Activated T-cell treated with anti-CD3 and anti-CD28 coated beads, Interleukin-2, amount 50 U/mL, for 1 hour (primary cell): ENCODE data around the gene CEPT1.

Experiments
- DNase-seq: peaks from one replicate; pipeline ENCODE4 v3.0.0-alpha.2; 2020

CEPT1 gene

DNA sequence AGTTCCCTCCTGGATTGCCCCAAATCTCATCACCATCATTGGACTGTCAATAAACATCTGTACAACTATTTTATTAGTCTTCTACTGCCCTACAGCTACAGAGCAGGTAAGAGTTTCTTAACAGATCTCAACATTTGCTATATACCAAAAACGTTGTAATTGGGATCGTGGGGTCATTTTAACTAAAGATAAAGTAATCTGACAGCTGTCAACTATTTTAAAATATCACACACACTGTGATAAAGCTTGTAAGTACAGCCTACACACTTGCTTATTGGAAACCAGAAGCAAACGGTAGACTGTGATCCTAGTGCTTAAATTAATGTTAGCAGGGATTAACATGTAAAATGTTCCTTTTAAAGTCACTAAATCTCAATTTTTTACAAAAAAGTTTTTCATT lies 7.9 kb downstream of the CEPT1 start:
- DNase-seq: no peak

DNA sequence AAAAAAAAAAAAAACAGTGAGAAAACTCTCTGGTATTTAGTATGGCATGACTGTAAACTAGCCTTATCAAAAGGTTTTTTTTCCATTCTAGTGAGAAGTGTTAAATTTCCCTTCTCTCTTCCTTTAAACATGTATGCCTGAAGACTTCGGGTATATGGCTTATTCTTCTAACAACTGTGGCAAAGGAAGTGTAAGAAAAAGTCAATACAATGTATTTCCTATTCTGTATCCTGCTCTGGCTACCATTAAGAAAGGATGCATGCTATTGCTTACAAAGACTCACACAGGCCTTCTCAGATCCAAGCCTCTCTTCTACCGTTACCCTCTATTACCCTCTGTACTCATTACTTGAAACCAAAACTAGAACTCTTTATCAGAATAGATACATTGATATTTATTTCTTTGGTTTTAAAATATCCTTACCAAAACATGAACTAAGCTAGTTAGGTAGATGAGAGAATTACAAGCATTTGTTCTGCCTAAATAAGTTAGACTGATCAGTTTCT lies 8.4 kb downstream of the CEPT1 start:
- DNase-seq: no peak

GRCh38 chr1:111151838-111152237 lies 11.8 kb downstream of the CEPT1 start:
- no peak for DNase-seq

- no peak for DNase-seq
Observed at GRCh38 chr1:111154021-111154999, 14.3 kb downstream of the CEPT1 start.

DNA sequence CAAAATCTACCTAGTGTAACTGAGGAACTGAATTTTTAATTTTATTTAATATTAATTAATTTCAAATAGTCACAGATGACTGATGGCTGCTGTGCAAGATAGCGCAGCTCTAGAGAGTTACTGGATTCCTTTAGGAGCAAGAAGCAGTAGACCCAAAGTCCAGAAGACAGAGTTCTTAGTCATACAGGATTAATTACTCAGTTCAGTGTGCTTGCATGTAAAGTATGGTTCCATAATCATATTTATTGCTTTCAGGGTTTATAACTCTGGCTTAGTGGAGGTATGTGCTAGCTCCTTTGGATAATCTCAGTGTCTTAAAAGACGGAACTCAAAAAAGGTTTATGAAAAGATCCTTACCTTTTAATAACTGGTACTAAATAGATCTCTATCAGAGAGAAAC lies 17.4 kb downstream of the CEPT1 start:
- no peak for DNase-seq

GRCh38 chr1:111161843-111162487 lies 21.9 kb downstream of the CEPT1 start:
- no peak for DNase-seq

DNA sequence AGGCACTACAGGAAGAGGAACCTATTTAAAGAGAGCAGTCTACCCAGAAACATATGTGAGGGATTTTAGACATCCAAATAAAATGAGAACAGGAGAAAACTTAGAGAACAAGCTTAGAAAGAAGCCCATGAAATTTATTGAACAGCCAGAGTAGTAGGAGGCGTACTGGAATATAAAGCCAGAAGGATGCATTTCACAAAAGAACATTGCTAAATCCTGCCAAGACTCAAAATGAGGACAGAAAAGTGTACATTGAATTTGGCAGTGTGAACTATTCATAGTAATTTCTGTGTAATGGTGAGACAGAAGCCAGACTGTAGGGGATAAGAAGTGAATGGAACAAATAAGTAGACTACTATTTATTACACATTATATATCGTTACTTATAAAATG lies 22.5 kb downstream of the CEPT1 start:
- no peak for DNase-seq

- no peak for DNase-seq
Observed at GRCh38 chr1:111163363-111163762, 23.3 kb downstream of the CEPT1 start.

- no peak for DNase-seq
Observed at GRCh38 chr1:111164151-111164550, 24.1 kb downstream of the CEPT1 start.

DNA sequence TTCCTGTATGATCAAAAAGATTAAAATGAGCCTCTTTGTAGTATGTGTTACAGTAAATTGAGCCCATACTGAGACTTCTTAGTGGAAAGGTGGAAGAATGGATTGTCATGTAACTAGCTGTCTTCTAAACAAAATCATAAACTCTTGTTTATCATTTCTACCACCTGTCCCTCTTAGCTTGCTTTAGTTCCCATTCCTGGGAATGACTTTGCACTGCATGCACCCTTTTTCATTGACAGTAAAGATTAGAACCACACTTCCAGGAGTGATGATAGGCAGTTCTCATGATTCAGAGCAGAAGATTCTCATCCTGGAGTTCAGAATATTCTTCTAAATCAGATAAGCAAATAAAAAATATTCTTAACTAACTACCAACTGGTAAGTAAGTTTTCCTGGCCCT lies 32.4 kb downstream of the CEPT1 start:
- no peak for DNase-seq

- no peak for DNase-seq
Observed at GRCh38 chr1:111174070-111174469, 34.0 kb downstream of the CEPT1 start.

DNA sequence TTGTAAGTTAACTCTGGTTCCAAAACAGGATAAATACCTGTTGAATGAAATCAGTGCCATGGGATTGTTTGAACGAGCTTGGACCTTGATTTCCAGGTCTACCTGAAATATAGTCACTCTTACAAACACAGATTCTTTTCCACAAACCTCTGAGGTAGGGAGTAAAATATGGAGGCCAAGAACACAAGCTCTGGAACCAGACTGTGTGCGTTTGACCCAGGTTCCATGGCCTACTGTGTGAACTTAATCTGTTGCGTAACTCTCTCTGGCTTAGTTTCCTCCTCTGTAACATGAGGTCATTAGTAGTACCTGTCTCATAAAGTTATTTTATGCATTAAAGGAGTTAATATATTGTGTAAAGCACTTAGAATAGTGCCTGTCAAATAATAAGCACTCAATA lies 35.3 kb downstream of the CEPT1 start:
- DNase-seq: no peak

DNA sequence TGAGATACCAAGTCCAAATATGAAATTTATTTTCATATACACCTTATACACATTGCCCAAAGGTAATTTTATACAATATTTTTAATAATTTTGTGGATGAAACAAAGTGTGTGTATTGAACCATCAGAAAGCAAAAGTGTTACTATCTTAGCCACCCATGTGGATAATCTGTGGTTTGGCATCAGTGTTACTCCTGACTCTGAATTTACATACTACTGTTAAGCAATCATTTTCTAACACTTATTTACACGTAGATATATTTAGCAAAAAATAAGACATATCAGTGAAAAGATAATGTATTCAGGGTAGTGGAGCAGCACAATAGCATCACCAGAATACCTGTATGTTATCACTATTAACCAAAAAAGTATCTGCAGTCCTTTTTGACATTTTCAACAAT lies 36.7 kb downstream of the CEPT1 start:
- no peak for DNase-seq

DNA sequence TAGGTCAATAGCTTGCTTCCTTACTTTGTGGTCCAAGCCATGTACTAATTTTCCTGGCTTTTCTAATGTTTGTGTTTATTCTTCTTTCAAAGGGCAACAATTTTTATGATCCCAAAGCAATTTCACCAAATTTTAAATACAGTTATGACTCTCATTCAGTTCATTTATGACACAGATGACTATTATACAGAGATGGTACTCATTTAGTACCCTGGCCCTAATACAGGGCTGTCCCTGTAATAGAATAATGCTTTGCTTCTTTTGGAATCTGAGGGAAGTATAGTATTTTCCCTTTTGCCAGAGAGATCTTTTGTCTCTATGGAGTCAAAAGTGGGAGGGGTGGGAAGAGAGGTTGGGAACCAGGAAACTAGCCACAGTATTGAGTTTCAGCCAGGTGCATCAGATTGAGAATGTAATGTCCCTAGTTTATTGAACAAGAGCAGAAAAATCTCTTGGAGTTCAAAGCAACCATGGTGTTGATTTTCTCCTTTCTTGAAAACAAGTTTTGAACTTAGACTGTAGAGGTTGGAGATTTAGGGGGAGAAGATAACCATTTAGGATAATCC lies 40.0 kb downstream of the CEPT1 start:
- no peak for DNase-seq

- DNase-seq: no peak
Observed at GRCh38 chr1:111182052-111182451, 42.0 kb downstream of the CEPT1 start.

GRCh38 chr1:111183308-111184069 lies 43.5 kb downstream of the CEPT1 start:
- DNase-seq: no peak

DNA sequence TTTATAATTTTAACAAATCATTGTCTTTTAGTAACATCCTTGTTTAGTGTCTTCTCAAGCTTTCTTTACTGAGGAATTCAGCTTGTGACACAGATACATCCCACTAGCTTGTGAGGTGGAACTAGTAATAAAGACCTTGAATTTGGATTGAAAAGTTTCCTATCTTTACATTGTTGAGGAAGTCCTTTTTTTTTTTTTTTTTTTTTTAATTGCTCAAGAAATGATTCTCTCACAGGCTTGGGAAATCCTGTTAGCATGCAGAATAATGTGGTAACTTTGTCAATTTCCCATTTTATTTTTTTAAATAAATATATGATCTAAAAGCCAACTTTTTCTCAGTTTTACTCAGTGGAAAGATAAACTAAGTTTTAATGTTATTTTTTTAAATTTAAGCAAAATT lies 44.6 kb downstream of the CEPT1 start:
- no peak for DNase-seq

- no peak for DNase-seq
Observed at GRCh38 chr1:111190931-111191451, 51.0 kb downstream of the CEPT1 start.

GRCh38 chr1:111191496-111191895 lies 51.5 kb downstream of the CEPT1 start:
- no peak for DNase-seq

GRCh38 chr1:111192074-111192473 lies 52.1 kb downstream of the CEPT1 start:
- DNase-seq: no peak

- DNase-seq: no peak
Observed at GRCh38 chr1:111192658-111193519, 52.9 kb downstream of the CEPT1 start.
